ENCODE results near the gene RAD51B.

The RAD51B gene

DNA sequence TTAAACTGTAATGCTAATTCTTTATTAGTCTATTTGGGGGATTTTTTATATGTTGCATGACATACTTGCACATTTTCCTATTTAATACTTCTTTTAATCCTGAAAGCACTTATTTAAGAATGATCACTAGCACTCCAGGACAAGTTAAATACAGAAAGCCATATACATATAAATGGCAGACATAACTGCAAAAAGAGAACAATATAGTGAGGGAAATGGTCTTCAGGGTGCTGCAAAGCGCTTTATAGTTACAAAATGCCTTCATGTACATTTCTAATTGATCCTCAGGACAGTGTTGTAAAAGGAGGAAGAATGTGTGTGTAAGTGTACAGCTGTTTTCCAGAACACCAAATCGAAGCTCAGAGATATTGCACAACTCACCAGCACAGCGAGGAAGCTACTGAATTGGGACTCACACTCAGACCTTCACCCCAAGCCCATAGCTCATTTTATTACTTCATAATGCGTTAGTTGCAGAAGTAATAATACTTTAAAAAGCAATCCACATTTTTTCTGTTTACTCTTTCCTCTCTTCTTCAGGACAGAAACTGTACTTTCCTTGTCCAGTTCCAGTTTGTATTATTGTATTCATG is 428.2 kb downstream of the RAD51B start:
- no peak for DNase-seq (ENCODE audit: low read depth)
- TF ChIP-seq, protein P1, sequence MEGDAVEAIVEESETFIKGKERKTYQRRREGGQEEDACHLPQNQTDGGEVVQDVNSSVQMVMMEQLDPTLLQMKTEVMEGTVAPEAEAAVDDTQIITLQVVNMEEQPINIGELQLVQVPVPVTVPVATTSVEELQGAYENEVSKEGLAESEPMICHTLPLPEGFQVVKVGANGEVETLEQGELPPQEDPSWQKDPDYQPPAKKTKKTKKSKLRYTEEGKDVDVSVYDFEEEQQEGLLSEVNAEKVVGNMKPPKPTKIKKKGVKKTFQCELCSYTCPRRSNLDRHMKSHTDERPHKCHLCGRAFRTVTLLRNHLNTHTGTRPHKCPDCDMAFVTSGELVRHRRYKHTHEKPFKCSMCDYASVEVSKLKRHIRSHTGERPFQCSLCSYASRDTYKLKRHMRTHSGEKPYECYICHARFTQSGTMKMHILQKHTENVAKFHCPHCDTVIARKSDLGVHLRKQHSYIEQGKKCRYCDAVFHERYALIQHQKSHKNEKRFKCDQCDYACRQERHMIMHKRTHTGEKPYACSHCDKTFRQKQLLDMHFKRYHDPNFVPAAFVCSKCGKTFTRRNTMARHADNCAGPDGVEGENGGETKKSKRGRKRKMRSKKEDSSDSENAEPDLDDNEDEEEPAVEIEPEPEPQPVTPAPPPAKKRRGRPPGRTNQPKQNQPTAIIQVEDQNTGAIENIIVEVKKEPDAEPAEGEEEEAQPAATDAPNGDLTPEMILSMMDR (IDR thresholded peaks at IDR 0.05; ENCODE audit: low read depth, low read length, missing control alignments): no peak
- H3K4me3 ChIP-seq (ENCODE audit: low read depth, low read length): no peak overlapping the region

DNA sequence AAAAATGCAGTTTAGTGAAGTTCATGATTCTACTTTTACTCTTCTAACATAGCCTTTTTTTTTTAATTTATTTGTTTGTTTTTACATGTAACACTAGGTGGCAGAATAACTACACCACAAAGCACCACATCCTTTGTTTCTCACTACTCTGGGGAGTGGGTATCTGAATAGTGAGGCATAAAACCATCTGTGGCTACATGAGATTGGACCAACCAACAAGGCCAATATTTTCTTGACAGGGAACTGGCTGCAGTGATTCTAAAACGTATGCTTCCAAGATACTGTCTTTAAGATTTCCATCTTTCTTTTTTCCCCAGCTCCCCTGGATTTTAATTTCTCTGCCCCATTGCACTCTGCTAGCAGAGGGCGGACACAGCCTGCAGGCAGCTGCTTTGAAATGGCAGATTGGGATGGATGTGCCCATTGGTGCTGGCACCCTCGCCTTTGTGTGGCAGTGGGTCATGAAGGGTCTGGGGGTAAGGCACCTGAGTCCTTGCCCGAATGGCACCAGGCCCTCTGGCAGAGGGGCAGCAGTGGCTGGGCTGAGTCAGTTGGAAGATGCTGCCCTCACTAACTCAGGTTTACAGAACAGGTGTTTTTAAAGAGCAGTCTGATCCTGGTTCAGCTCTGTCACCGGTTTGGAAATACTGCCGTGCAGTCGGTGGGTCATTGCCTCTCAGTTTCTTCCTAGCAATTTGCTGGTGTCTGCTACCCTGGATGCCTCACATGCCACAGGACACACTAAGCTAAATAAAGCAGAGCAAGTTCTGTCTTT is 429.1 kb downstream of the RAD51B start:
- DNase-seq (ENCODE audit: low read depth): no peak
- TF ChIP-seq, protein P1 (IDR thresholded peaks at IDR 0.05; ENCODE audit: low read depth, low read length, missing control alignments): peak; percentile 51
- no peak overlapping the region for H3K4me3 ChIP-seq (ENCODE audit: low read depth, low read length)

DNA sequence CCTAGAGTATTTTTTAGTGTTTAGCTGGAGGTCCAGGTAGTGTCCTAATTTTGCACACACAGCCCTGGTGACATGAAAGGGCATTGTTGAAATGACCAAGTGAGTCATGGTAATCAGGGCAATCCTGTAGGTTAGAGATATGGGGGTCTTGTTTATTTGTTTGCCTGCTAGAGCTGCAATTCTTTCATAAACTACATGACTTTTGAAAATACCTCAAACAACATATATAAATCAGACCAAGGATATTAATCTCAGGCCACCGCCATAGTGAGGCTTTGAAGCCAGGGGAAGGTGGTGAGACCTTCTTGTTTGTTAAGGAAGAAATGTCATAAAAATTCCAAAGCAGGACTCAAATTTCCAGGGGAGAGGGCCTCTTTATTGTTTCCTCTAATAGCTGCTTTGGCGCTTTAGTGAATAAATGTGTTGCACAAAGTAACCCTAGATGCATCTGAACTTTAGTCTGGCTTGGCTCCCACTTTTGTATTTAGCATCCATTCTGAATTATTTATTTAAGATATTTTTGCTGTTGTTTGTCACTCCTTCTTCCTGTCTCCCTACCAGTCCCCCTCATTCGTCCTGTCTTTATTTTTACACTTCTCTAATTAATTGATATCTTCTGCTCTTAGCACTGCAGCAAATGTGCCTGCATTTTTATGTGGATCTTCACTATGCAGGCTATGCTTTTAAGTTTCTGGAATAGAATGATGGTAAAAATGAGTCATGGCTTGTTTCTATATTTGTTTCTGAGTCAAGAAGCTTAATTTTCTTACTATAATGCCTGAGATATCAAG is 430.3 kb downstream of the RAD51B start:
- TF ChIP-seq, protein P1 (IDR thresholded peaks at IDR 0.05; ENCODE audit: low read depth, low read length, missing control alignments): no peak
- no peak overlapping the region for H3K4me3 ChIP-seq (ENCODE audit: low read depth, low read length)
- DNase-seq (ENCODE audit: low read depth): no peak

DNA sequence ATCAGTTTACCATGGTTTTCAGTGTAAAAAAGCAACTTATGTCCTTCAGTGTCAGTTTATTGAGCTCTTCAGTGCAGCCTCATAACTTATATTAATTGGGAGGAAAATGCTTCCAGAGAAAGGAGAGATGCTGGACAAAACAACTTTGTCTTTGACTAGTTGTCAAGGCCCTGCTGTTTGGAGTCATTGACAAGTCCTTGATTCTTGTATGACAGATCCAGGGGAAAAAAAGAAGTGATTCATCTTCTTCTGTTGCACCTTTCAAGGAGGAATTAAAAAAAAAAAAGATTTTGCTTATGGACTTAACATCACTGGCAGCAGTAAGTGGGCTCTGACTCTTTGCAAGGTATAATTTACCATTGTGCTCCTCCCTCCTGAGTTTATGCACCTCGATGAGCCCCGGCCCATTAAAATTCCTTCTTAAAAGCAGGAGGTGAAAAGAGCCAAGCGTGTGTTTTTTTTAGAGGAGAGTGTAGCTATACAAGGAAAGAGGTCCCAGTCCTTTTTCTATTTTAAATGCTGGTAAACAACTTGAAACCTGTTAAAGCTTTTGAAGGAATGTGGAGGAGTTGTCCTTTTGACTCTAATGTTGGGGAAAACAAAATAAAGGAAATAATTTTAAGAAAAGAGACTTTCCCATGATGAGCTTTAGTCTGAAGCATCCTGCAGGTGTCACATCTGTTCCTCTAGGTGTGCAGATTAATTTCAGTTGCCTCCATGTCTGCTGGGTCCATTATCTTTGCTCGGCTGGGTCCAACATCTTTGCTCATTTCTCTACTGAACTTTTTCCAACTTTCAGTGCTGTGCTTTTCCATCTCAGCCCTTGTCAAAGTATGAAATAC is 431.6 kb downstream of the RAD51B start:
- no peak overlapping the region for H3K4me3 ChIP-seq (ENCODE audit: low read depth, low read length)
- TF ChIP-seq, protein P1 (IDR thresholded peaks at IDR 0.05; ENCODE audit: low read depth, low read length, missing control alignments): peak; percentile 23
- DNase-seq (ENCODE audit: low read depth): no peak

DNA sequence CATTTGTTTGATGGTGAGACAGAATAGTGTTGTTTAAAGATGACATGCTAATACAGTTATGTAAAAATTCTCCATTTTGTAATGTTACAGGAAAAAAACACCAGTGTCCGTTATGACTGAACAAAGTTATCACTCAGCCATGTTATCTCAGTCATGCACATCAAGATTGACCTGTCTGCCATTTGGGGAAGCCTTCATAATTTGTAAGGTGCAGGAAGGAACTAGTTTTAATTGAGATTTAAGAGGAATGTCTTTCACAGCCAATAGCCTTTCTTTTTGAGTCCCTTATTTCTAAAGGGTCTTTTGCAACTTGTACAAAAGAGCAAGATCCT is 432.2 kb downstream of the RAD51B start:
- H3K4me3 ChIP-seq (ENCODE audit: low read depth, low read length): no peak overlapping the region
- no peak for DNase-seq (ENCODE audit: low read depth)
- TF ChIP-seq, protein P1 (IDR thresholded peaks at IDR 0.05; ENCODE audit: low read depth, low read length, missing control alignments): no peak

DNA sequence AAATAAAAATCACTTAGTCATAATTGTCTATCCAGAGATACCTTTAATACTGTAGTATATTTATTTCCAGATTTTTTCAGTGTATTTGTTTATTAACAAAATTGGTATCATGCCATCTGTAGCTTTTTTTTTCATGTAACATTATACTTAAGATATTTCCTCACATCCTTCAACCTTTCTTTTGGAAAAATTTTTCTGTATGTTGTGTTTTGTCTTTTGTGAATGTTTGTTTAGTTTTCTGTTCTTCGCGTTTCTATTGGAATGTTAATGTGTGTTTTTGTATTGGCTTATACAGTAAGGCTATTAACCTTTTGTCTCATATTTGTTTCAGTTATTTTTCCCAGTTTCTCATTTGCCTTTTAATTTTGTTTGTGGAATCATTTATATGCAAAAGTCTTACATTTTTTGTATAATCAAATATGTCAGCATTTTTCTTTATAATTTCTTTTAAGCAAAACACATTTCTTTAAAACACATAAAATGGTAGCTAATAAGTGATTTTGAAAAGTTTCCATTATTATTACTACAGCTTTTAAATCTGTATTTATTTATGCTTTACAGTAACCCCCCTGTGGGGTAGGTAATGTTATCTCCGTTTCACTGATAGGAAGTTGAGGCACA is 433.7 kb downstream of the RAD51B start:
- no peak overlapping the region for H3K4me3 ChIP-seq (ENCODE audit: low read depth, low read length)
- DNase-seq (ENCODE audit: low read depth): no peak
- TF ChIP-seq, protein P1 (IDR thresholded peaks at IDR 0.05; ENCODE audit: low read depth, low read length, missing control alignments): no peak
